HEK293T (cell line): ENCODE measurements around the gene SUCLG2.

Experiments used
- CTCF ChIA-PET: fragments of 350-600 bp; formaldehyde crosslinking; extraction: SDS; loops from one replicate; lab custom pipeline; 2021; ENCODE audit warnings: antibody characterized with exemption, inconsistent platforms; lab: Yijun Ruan, JAX
- POLR2A ChIA-PET: fragments of 350-600 bp; formaldehyde crosslinking; extraction: SDS; loops from one replicate; lab custom pipeline; 2020; ENCODE audit warnings: antibody characterized with exemption, inconsistent platforms; lab: Yijun Ruan, JAX
- DNase-seq: peaks from one replicate; pipeline ENCODE4 v3.0.0; 2012; ENCODE audit warnings: mixed read lengths; ENCODE audit errors: extremely low spot score
- ARNT ChIP-seq: fragments of 450-650 bp; IDR thresholded peaks from 2 replicates; pipeline ENCODE4 v1.6.1; 2017; ENCODE audit warnings: mild to moderate bottlenecking
- BHLHE40 ChIP-seq: fragments of 450-650 bp; IDR thresholded peaks from 2 replicates; pipeline ENCODE4 v1.6.1; 2016; ENCODE audit warnings: mild to moderate bottlenecking, moderate library complexity, borderline replicate concordance
- CTBP1 ChIP-seq: fragments of 450-650 bp; IDR thresholded peaks from 2 replicates; pipeline ENCODE4 v1.6.1; 2016; ENCODE audit warnings: borderline replicate concordance
- ELF4 ChIP-seq: fragments of 450-650 bp; IDR thresholded peaks from 2 replicates; pipeline ENCODE4 v1.6.1; 2017; ENCODE audit warnings: antibody characterized with exemption
- FOXA1 ChIP-seq: fragments of 450-650 bp; IDR thresholded peaks from 2 replicates; pipeline ENCODE4 v1.6.1; 2016; ENCODE audit warnings: mild to moderate bottlenecking
- FOXK2 ChIP-seq: fragments of 450-650 bp; IDR thresholded peaks from 2 replicates; pipeline ENCODE4 v1.6.1; 2016; ENCODE audit warnings: mild to moderate bottlenecking
- FOXM1 ChIP-seq: fragments of 450-650 bp; IDR thresholded peaks from 2 replicates; pipeline ENCODE4 v1.6.1; 2017; ENCODE audit warnings: mild to moderate bottlenecking, borderline replicate concordance
- HDGF ChIP-seq: fragments of 450-650 bp; IDR thresholded peaks from 2 replicates; pipeline ENCODE4 v1.6.1; 2017; ENCODE audit warnings: antibody characterized with exemption, borderline replicate concordance
- L3MBTL2 ChIP-seq: fragments of 450-650 bp; conservative IDR thresholded peaks from 2 replicates; pipeline ENCODE4 v1.6.1; 2016; ENCODE audit warnings: mild to moderate bottlenecking
- LEF1 ChIP-seq: fragments of 450-650 bp; IDR thresholded peaks from 2 replicates; pipeline ENCODE4 v1.6.1; 2017; ENCODE audit warnings: mild to moderate bottlenecking, borderline replicate concordance
- NFRKB ChIP-seq: fragments of 450-650 bp; IDR thresholded peaks from 2 replicates; pipeline ENCODE4 v1.6.1; 2016; ENCODE audit warnings: mild to moderate bottlenecking, moderate library complexity
- SP1 ChIP-seq: fragments of 450-650 bp; IDR thresholded peaks from 2 replicates; pipeline ENCODE4 v1.6.1; 2017
- SUZ12 ChIP-seq: fragments of 450-650 bp; IDR thresholded peaks from 2 replicates; pipeline ENCODE4 v1.6.1; 2016; ENCODE audit warnings: mild to moderate bottlenecking
- TARDBP ChIP-seq: fragments of 450-650 bp; IDR thresholded peaks from 2 replicates; pipeline ENCODE4 v1.6.1; 2016
- ZNF384 ChIP-seq: fragments of 450-650 bp; IDR thresholded peaks from 2 replicates; pipeline ENCODE4 v1.6.1; 2016
- TF ChIP-seq, protein P1 (sequence below): fragments of 450-650 bp; IDR thresholded peaks from 2 replicates; pipeline ENCODE4 v1.6.1; 2016

The SUCLG2 gene, protein sequence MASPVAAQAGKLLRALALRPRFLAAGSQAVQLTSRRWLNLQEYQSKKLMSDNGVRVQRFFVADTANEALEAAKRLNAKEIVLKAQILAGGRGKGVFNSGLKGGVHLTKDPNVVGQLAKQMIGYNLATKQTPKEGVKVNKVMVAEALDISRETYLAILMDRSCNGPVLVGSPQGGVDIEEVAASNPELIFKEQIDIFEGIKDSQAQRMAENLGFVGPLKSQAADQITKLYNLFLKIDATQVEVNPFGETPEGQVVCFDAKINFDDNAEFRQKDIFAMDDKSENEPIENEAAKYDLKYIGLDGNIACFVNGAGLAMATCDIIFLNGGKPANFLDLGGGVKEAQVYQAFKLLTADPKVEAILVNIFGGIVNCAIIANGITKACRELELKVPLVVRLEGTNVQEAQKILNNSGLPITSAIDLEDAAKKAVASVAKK

DNA sequence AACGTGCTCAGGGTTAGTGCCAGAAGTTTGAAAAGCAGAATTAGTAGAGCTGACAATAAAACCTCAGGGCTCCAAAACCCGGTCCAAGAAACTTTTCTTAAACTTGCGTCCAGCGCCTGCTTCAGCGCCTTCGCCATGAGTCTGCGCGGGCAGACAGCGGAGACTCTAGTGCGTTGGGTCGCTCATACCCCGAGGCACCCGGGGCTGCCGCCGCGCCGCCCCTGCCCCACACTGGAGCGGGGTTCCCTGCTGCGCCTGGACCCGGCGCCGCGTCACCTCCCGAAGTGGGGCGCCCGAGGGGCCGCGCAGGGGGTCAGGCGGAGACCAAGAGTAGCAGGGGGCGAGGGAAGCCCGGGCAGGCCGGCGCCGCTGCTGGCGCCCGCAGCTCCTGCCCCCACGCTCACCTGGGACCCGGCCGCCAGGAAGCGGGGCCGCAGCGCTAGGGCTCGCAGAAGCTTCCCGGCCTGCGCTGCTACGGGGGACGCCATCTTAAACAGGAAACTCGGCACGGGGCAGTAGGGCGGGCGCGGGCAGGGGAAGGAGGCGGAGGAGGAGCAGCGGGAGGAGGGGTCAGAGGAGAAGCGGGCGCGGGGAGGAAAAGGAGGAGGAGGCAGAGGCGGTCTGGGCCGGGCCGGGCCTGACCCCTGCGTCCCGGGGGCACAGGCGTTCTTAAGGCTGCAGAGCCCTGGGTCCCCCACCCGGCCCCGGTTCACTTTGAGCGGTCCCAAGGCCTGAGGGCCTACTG is at the start of gene SUCLG2:
TSS of gene SUCLG2 (minus strand) at position 514 of the 745 bp plus-strand sequence. CDS start at position 488, 26 bp downstream.
- DNase-seq, result peak; percentile 73
- POLR2A ChIA-PET, result interaction anchor here (1.5 kb wide), 1 partner anchor 19 kb away, joined by 3 read pairs; no protein-coding TSS in a partner anchor
- TF ChIP-seq BHLHE40 (no peak), ARNT (no peak), NFRKB (peak; percentile 57; the same call in 1 of the 2 replicates), ZNF384 (no peak), FOXM1 (no peak), L3MBTL2 (peak; percentile 38; the same call in 1 of the 2 replicates), ELF4 (peak; percentile 8; the same call in 1 of the 2 replicates)
- CTCF ChIA-PET, result no interaction called here

DNA sequence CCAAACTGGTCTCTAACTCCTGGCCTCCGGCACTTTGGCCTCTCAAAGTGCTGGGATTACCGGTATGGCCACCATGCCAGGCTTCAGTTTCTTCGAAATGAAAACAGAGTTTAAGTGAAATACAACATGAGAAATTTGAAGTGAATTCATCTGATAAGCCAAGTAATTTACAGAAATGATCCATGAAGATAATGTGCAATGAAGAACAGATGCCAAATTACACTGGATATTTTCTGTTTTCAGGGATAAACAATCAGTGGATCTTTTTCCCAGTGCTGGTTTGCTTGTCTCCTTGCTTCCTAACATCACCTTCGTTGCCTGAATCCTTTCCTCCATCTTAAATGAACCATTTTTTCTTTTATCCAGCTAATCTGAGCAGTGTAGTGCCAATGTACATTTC is 46.2 kb upstream of the SUCLG2 start:
- no peak for DNase-seq
- ChIA-PET POLR2A (no interaction called here), CTCF (no interaction called here)
- TF ChIP-seq, protein P1, sequence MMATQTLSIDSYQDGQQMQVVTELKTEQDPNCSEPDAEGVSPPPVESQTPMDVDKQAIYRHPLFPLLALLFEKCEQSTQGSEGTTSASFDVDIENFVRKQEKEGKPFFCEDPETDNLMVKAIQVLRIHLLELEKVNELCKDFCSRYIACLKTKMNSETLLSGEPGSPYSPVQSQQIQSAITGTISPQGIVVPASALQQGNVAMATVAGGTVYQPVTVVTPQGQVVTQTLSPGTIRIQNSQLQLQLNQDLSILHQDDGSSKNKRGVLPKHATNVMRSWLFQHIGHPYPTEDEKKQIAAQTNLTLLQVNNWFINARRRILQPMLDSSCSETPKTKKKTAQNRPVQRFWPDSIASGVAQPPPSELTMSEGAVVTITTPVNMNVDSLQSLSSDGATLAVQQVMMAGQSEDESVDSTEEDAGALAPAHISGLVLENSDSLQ, result no peak
- TF ChIP-seq BHLHE40, result no peak
- TF ChIP-seq SUZ12, result no peak
- TF ChIP-seq FOXM1, result no peak
- TF ChIP-seq TARDBP, result no peak
- no peak for TF ChIP-seq NFRKB
- no peak for TF ChIP-seq FOXK2
- no peak for TF ChIP-seq FOXA1
- no peak for TF ChIP-seq CTBP1
- TF ChIP-seq ELF4, result no peak
- no peak for TF ChIP-seq L3MBTL2
- TF ChIP-seq ZNF384, result no peak
- TF ChIP-seq LEF1, result no peak
- TF ChIP-seq HDGF, result no peak
- TF ChIP-seq ARNT, result no peak
- TF ChIP-seq SP1, result no peak

DNA sequence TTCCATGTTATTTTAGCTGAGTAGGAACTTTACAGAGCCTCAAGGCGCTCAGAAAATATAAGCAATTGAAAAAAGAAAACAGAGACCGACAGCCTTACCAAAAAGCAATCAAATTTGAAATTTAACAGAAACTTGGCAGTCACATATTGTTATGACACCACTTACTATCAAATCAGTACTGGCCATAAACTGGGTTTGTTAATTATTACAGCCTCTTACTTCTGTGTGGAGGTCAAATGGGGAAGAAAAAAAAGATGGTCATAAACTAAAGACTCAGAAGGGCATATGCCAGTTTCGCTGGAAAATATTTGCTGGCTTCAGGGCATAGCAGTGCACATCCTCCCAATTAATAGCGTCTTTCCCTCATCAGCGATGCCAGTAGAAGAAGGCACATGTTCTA is 45.5 kb upstream of the SUCLG2 start:
- TF ChIP-seq TARDBP, result no peak
- no peak for TF ChIP-seq FOXA1
- no peak for TF ChIP-seq ARNT
- no peak for TF ChIP-seq FOXM1
- no peak for TF ChIP-seq BHLHE40

DNA sequence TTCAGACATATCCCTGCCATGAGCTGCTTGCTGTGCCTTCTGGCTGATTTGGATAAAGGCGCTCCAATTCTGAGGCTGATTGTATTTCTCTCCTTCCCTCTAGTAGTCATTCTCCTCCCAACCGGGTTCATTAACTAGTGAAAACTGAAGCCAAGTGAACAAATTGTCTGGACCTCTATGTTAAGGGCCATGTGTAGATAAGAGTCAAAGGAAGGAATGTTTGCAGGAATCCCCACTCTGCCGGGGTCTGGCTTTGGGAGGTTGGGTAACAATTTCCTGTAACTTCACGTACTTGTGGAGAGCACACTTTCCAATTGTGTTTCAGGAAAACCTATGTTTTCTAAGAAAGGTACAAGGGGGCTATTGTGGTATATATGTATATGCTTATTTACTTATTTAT is 38.2 kb upstream of the SUCLG2 start:
- CTCF ChIA-PET, result no interaction called here
- TF ChIP-seq ARNT (no peak), SP1 (no peak), FOXK2 (no peak), ZNF384 (no peak)

More for the DNA sequence above, 45.5 kb upstream of the SUCLG2 start:
- ChIA-PET CTCF (no interaction called here), POLR2A (no interaction called here)
- DNase-seq, result no peak

DNA sequence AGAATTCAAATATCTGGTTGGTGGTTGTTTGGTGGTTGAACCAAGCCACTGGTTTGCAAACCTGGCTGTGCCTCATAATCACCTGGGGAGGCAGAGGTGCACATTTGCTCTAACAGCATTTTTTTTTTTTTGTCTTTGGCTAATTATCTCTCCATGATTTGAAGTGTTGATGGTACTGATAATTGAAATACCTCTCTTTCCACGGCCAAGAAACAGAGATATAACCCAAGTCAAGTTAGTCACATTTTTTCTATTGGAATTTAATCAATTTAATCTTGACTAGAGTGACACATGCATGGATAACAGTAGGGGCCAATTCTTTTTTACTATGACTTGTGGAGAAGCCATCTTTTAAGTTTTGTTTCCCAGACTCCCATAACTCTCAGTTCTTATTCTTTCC is 37.5 kb upstream of the SUCLG2 start:
- no peak for TF ChIP-seq ARNT
- TF ChIP-seq, protein P1, result no peak
- no peak for TF ChIP-seq NFRKB
- TF ChIP-seq CTBP1, result no peak
- no peak for TF ChIP-seq SP1
- no peak for TF ChIP-seq SUZ12
- TF ChIP-seq LEF1, result no peak
- TF ChIP-seq BHLHE40, result no peak
- no peak for TF ChIP-seq FOXA1
- TF ChIP-seq ELF4, result no peak
- TF ChIP-seq L3MBTL2, result no peak
- no peak for TF ChIP-seq HDGF
- no peak for TF ChIP-seq FOXM1
- ChIA-PET POLR2A (no interaction called here), CTCF (no interaction called here)
- DNase-seq, result no peak

More for the DNA sequence above, 38.2 kb upstream of the SUCLG2 start:
- no peak for DNase-seq
- POLR2A ChIA-PET, result no interaction called here

DNA sequence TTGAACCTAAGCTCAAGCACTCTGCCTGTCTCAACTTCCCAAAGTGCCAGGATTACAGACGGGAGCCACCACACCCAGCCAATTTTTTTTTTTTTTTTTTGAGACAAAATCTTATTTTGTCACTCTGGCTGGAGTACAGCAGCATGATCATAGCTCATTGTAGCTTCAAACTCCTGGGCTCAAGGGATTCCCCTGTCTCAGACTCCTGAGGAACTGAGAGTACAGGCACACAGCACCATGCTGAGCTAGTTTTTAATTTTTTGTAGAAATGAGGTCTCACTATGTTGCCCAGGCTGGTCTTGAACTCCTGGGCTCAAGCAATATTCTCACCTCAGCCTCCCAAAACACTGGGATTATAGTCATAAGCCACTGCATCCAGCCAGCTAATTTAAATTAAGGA is 36.8 kb upstream of the SUCLG2 start:
- ChIA-PET POLR2A (no interaction called here), CTCF (interaction anchor here (0.6 kb wide), 1 partner anchor 27 kb away, joined by 3 read pairs; no protein-coding TSS in a partner anchor)
- no peak for DNase-seq
- TF ChIP-seq L3MBTL2, result no peak
- no peak for TF ChIP-seq FOXA1
- TF ChIP-seq ELF4, result no peak
- no peak for TF ChIP-seq NFRKB
- TF ChIP-seq ARNT, result no peak
- no peak for TF ChIP-seq ZNF384
- TF ChIP-seq SP1, result no peak
- TF ChIP-seq FOXK2, result no peak
- no peak for TF ChIP-seq BHLHE40
- no peak for TF ChIP-seq HDGF
- TF ChIP-seq TARDBP, result no peak
